T1000 (cell line): ENCODE data around the gene OTUD4.
"Not testable (repeated sequence)": the region's sequence is repeated elsewhere in the genome, so short reads cannot be mapped to it uniquely, and the experiment has no call there.

ENCODE experiments used
- DNase-seq: peaks from one replicate; lab custom pipeline; 2025; ENCODE audit warnings: mixed read lengths; lab: John Stamatoyannopoulos, UW

OTUD4 gene

DNA sequence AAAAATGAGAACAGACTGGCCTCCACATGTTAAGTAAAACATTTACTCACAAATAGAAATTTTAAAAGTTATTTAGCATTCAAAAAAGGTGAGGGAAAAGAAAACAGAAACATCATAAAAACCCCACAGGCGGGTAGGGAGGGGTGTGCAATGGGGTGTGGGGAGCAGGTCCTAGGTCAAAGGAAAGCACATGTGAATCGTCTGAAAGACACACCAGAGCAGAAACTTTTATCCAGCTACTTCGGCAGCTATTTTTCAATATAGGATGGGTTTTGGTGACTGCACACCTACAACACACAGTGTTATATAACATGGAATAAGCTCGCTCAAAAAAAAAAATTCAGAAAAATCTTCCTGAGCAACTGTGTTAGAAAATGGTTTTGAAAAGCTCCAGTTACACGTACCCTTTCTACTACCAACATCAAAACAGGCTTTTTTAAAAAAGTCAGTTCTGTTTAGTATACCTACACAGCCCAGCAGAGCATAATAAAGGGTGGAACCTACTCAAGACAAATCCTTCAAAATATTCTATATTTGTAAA, 1.6 kb downstream of the OTUD4 start:
- no peak for DNase-seq

DNA sequence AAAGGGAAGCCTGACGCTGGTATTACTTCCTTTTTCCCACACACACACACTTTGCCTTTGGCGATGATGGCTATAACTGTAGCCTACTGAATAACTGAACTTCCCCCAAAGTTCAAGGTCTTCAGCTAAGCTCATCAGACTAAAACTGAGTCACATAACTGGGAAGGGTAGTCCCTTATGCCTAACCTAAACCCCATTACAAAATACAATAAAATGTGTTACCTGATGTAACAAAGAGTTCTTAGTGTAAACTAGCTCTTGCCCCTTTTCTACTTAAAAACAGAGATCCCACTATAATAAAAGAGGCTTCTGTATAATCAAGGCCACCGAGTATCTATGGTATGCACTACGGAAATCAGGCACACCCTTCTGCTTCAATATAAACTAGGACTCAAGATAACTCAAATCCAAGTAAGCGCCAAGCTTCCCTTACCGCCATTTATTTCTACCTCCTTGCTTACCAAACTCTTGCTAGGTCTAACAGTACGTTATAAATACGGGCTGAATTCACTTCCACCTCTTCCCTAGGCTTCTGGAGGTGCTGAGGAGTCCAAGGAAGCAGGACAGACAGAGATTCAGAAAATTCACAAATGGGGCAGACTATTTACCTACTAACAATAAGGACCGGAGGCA, 2.4 kb downstream of the OTUD4 start:
- no peak for DNase-seq

DNA sequence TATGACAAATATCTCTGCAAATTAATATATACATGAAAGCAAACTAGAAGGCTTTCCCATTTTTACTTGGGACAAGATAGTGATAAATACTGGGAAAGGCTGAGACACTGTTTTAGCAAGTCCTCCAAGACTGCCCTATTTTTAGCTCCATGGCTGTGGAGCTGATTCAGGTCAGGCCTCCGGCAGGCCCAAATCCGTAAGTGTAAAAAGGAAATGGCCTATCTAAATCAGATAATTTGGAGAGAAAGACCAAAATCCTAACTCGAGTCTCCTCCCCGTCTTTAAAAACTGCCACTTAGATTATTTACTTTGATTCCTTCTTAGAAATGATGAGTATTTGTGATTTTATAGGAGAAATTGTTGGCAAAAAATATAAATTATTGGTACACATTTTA, 2.9 kb downstream of the OTUD4 start:
- DNase-seq, result no peak

DNA sequence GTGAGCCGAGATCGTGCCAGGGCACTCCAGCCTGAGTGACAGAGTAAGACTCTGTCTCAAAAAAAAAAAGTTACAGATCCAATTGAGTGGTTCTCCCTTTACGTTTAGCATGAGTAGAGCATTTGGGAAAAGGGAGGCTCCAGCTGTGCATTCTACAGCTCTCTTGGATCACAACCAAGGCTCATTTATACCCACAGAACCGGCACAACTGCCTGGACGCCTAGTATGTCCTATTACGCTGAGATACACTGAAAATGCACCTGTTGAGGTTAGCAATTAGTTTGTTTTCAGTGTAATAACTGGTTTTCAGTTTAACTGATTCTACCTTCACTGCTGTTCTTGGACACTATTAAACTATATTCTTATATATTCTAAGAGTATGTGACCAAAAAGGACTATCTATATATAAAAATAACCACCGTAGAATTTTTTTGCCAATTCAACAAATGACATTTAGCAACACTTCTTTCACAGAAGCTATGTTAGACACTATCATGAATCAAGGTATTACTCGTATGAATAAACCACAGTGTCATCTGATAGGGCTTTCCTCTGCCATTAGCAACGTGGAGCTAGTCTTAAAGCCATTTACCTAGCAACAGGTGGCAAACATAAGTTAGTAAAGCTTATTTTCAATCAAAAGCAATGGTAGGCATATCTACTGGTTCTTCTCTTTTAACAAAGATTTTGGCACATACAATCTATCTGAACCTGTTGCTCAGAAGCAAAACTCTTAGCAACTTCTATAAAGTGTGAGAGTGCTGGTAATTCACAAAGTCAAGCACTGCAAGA, 3.6 kb downstream of the OTUD4 start:
- no peak for DNase-seq

DNA sequence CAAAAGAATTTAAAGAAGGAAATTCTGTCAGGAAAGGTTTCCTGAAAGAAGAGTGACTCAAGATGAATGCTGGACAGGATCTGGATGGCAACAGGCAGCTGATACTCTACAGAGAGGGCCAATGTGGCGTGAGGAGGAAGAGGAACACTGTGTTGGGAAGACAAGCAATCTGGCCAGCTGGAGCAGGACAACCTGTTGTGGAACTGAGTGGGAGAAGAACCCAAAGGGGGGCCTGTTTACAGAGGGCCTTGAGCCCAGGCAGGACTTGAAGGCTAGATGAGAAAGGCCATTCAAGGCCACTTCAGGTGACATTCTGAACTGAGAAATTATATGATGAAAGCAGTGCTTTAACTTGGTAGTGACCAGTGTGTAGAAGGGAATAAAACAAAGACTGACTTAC, 8.5 kb downstream of the OTUD4 start:
- no peak for DNase-seq

DNA sequence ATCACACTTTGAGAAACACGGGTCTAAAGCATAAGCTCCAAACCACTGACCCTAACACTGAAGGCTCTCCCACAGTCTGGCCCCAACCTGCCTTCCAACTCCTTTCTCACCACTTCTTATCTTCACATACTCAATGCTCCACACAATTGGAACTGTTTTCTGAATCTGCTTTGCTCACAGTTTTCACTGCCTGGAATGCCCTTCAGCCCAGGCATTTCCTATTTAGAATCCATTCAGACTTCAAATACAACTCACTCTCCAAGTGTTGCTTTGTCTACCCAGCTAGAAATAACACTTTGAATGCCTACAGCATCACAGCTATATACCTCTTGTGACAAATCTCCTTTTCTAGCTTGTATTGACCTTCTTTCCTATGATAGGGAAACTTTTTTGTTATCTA, 10.2 kb downstream of the OTUD4 start:
- DNase-seq, result no peak

DNA sequence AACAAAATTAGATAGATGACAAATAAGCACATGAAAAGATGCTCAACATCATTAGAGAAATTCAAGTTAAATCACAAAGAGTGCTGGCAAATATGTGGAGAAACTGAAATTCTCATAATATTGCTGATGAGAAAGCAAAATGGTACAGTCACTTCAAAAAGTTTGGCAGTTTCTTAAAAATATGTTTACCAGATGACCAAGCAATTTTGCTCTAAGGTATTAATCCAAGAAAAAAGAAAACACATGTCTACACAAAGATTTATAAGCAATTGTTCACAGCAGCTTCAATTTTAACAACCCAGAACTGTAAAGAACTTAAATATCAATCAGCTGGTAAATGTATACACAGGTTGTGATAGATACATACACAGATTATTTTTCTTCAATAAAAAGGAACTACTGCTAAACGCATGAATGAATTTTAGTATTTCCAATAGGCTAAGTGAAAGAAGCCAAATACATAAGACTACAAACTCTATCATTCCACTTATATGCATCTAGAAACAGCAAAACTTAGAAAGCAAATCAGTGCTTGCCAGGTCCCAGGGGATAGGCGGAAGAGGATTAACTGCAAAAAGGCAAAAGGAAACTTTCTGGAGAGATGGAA, 11.7 kb downstream of the OTUD4 start:
- DNase-seq, result no peak

DNA sequence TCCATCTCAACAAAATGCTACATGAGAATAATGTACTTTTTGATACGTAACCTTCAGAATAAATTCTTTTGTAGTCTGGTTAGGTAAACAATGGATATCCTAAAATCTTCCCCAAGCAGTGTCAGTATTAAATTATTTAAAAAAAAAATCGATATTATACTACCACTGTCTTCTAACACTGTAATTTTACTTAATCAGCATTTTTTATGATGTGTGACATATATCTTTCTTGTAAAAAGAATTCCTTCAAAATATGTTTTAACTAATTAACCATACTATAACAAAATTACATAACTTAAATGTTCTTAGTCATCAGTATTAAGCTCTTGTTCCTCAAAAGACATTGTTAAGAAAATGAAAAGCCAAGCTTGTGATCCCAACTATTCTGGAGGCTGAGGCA, 12.5 kb downstream of the OTUD4 start:
- DNase-seq, result no peak

DNA sequence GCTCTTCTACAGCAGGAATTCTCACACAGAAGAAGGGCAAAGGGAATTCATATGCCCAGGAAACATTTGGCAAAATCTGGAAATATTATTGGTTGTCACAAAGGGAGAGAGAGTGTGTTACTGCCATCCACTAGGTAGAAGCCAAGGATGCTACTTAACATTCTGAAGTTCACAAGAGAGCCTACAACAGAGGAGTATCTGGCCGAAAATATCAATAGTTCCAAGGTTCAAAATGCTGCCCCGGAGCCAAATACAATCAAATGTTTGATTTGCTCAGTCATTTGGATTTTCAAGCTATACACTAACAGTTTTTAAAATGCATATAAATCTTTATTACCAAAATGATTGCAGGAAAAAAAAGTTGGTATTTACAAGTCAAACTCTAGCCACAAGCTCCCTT, 18.8 kb downstream of the OTUD4 start:
- DNase-seq, result no peak

DNA sequence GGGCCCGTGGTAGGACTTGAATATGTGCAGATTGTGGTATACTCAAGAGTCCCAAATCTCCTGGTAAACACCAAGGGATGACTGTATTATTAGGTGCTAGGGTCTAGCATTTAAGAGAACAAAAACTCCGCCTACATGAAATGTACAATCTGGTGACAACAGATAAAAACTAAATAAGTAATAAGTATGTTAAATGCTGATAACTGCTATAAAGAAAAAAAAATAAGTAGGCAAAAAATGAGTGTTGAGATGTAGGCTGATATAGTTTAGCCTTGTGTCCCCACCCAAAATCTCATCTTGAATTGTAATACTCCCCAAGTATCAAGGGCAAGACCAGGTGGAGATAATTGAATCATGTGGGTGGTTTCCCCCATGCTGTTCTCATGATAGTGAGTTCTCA, 23.4 kb downstream of the OTUD4 start:
- DNase-seq, result no peak

DNA sequence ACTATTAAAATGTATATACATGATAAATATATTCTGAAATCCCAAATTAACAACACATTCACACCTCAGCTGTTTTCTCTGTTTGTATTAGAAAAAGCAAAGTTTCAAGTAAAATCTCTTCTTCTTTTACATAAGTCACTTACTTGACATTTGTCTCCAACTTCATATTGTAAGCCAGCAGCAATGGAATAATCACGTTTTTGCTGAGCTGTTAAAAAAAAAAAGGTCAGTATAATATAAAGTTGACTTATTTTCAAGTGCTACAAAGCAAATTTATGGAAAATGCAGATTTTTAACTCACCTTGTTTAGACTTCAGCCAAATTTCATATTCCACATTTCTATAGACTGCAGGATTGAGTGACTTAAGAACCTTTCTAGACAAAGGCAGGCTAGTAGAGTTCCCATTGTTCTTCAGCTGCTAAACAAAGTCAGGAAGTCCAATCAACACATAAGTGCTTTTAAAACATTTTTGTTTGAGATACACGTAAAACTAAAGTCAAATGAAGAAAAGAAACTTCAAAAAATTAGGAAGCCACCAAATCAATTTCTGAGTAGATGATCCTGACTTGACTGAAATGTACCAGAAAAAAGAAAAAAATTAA, 25.0 kb downstream of the OTUD4 start:
- DNase-seq, result no peak

DNA sequence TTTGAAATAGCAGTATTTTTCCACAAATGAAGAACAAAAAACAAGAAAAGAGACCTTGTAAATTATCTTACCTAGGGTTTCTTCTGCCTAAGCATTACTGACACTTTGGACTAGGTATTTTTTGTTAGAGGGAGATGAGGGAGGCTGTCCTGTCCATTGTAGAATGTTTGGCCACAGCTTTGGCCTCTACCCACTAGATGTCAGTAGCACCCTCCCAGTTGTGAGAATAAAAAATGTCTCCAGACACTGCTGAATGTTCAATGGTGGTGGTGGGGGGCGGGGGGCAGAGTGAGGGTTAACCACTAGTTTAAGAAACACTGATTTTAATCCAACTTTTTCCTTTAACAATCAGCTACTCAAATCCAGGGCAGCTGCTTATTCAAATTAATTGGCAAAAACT, 25.8 kb downstream of the OTUD4 start:
- no peak for DNase-seq

DNA sequence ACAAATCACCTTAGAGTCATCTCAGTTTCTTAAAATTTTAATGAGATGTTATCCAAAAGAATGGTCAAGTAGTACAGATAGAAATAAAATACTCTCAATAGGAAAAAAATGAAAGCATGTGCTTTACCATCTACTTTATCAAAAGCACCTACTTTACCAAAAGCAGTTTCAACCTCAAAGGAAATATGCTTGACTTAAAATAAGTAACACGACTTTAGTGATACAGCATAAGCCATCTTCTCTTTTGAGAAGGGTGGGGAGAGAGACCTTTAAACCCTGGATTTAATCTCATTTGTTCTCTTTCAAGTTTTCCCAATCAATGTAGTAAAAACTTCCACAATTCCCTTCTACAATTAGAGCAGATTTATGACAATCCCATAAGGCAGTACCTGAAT, 26.5 kb downstream of the OTUD4 start:
- no peak for DNase-seq

DNA sequence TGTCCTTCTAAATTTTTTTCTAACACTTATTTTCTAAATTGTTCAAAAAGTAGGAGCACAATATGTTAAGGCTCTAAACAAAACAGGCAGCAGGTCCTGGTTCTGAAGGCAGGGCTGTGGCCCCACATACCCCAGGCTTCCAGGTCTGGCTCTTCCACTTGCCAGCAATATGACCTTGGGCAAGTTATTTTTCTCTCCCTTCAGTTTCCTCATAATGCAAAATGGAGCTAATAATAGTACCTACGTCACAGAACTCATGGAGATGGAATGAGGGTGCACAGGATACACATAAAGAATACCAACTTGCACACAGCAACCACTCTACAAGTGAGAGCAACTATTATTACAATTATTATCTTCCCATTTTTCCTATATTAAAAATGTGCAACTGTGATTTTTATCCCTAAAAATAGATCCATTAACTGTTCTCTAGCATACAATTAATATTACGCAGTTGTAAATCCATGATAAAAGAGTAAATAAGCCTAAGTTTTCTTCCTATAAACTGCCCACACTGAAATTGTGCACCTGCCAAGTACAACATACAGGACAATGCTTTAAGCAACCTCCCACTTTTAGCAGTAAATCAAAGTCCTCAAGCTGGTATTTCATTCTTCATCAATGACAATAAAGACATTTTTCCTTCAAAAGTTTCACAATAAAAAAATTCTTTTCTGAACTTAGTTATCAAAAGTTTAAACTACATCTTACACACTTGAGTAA, 27.0 kb downstream of the OTUD4 start:
- no peak for DNase-seq

DNA sequence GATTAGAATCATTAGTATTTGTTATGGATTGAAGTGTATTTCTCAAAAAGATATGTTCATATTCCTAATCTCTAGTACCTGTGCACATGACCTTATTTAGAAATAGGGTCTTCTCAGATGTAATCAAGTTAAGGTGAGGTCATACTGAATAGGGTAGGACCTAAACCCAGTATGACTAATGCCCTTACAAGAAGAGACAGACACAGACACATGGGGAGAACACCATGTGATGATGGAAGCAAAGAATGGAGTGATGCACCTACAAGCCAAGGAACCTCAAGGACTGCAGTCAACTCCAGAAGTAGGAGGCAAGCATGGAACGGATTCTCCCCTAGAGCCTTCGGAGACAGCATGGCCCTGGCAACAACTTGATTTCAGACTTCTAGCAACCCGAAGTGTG, 31.4 kb downstream of the OTUD4 start:
- DNase-seq, result no peak

DNA sequence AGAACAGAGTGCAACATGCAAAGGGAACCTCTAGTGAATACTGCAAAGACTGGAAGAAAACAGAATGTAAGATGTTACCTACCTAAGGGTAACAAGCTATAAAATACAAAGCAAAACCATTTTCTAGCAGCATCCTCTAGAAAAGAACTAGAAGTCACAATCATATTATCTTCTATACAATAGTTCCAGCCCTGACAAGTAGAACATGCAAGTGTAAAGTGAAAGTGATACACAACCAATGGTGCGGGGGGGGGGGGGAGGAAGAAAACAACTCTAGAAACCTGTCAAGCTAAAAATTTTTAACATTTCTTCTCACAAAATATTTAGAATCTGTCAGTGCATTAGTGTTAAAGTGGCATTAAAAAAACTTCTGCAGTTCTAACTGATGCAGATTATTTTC, 44.2 kb downstream of the OTUD4 start:
- DNase-seq, result not testable (repeated sequence)

DNA sequence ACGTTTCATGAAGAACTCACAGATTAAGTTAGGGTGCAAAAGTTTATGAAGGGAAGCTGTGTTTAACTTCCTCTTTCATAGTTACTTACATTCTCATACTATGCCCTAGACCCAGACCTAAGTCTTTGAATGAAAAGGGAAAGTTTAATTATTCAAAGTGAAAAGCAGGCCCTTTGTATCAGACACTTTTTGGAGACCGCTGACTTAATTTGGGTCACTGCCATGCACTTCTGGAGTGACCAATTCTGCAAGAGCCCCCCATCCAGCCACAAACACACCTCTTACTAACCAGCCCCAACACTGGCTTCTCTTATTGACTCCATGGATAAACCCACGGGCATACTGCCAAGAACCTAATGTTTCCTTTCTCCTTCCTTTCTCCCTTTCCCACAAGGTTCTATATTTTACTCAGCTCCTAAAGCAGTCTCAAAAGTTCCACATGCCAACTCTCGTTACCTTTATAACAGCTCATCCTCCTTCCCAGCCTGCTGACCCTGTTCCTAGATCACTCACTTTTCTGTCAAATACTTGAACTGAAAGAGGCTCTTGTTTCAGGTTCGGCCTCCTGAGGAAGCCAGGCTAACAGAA, 47.8 kb downstream of the OTUD4 start:
- DNase-seq, result no peak

DNA sequence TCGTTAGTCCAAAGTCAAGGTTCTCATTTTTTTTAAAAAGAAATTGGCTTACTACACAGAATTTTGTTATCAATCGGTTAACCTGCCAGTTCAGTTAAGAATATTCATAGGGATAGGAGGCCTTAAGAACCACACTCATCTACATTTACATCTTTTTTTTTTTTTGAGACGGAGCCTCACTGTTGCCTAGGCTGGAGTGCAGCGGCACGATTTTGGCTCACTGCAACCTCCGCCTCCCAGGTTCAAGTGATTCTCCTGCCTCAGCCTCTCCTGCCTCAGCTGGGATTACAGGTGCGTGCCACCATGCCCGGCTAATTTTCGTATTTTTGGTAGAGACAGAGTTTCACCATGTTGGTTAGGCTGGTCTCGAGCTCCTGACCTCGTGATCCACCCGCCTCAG, 48.5 kb downstream of the OTUD4 start:
- no peak for DNase-seq

DNA sequence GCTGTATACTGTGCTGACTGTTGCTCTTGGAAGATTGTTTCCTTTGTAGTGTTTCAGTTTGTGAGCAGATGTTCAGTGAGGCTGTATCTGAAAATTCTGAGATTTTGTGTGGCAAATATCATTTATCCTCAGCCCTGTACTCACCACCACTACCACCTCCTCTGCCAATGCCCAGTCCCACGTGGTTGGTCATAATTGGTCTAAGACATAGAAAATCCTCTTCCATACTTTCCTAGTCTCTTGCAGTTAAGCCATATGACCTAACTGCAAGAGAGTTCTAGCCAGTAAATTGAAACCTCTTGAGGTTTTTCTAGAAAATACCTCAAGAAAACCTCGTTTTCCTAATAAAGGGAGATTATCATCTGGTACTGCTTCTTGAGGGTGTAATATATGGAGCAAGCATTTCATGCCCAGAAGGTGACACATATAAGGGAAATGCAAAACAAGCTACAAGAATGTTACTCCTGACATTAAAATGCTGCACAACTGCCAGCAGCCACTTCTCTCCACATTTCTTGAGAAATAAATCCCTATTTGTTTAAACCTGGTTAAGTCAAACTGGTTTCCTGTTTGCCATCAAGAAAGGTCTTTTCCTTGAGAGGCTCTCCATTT, 49.5 kb downstream of the OTUD4 start:
- DNase-seq, result no peak

DNA sequence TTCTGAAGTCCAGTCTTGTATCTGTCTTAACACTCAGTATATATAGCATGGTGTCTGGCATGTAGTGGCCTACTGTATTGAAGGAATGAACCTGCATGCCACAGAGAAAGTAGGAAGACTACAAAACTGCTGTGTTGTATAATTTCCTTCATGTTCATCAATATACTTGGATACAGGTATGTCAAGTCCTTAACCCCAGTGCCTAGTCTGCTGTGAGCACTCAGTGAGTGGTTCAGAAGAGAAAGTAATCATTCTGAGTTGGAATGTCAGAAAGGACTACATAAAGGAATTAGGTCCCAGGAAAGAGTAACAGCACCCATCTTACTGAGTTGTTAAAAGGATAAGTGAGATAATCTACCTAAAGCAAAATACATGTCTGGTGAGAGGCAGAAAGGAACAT, 50.3 kb downstream of the OTUD4 start:
- DNase-seq, result no peak

DNA sequence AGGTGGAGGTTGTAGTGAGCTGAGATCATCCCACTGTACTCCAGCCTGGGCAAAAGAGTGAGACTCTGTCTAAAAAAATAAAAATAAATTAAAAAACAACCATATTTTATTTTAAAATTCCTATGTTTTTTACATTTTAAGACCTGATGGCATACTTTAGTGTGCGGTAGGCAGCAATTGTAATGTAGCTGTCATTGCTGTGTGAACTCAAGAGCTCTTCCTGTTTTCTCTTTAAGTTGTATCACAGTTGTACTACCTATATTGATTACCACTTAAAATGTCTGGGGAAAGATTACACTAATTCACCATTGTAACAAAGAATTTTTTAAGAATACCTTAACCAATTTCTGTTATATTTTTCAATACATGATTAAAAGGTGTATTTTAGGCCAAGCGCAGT, 55.0 kb downstream of the OTUD4 start:
- DNase-seq, result no peak
